GM23248 (cell line): ENCODE data around the gene PLXND1. TPM values are rescaled to one million over a fixed set of nuclear protein-coding genes. Genes with fewer than 3 reads are reported as not detected.
"Not testable (repeated sequence)": the region's sequence is repeated elsewhere in the genome, so short reads cannot be mapped to it uniquely, and the experiment has no call there.

ENCODE experiments used
- DNase-seq: peaks from one replicate; pipeline ENCODE4 v3.0.0-alpha.2; 2015
- H2AFZ ChIP-seq: fragments of 200-600 bp; sonication (generic); 2 replicates; pipeline ENCODE4 v1.6.1; 2016; ENCODE audit warnings: antibody characterized with exemption
- H3F3A ChIP-seq: fragments of 200-600 bp; sonication (generic); 2 replicates; pipeline ENCODE4 v1.6.1; 2016; ENCODE audit warnings: mild to moderate bottlenecking, antibody characterized with exemption, mixed run types; ENCODE audit not compliant: insufficient read depth
- H3K27ac ChIP-seq: fragments of 200-600 bp; sonication (generic); 2 replicates; pipeline ENCODE4 v1.5.1; 2016; ENCODE audit warnings: mild to moderate bottlenecking
- H3K27me3 ChIP-seq: fragments of 200-600 bp; sonication (generic); replicated peaks from 2 replicates; pipeline ENCODE4 v1.6.1; 2016; ENCODE audit warnings: mild to moderate bottlenecking; ENCODE audit not compliant: insufficient read depth
- H3K36me3 ChIP-seq: fragments of 200-600 bp; sonication (generic); 2 replicates; pipeline ENCODE4 v1.6.1; 2016; ENCODE audit warnings: low read depth, mild to moderate bottlenecking
- H3K4me1 ChIP-seq: fragments of 200-600 bp; sonication (generic); 2 replicates; pipeline ENCODE4 v1.6.1; 2016; ENCODE audit warnings: mild to moderate bottlenecking; ENCODE audit not compliant: insufficient read depth
- H3K4me2 ChIP-seq: fragments of 200-600 bp; sonication (generic); one replicate; pipeline ENCODE4 v1.6.1; 2016; ENCODE audit warnings: mild to moderate bottlenecking; ENCODE audit not compliant: unreplicated experiment
- H3K4me3 ChIP-seq: fragments of 200-600 bp; sonication (generic); 2 replicates; pipeline ENCODE4 v1.5.1; 2016; ENCODE audit warnings: mild to moderate bottlenecking
- H3K79me2 ChIP-seq: fragments of 200-600 bp; sonication (generic); 2 replicates; pipeline ENCODE4 v1.6.1; 2016; ENCODE audit warnings: mild to moderate bottlenecking; ENCODE audit not compliant: insufficient read depth
- H3K9ac ChIP-seq: fragments of 200-600 bp; sonication (generic); 2 replicates; pipeline ENCODE4 v1.6.1; 2016; ENCODE audit warnings: mild to moderate bottlenecking
- H3K9me2 ChIP-seq: fragments of 200-600 bp; sonication (generic); 2 replicates; pipeline ENCODE4 v1.6.1; 2016; ENCODE audit warnings: mixed run types, mild to moderate bottlenecking, moderate library complexity; ENCODE audit not compliant: insufficient read depth
- H3K9me3 ChIP-seq: fragments of 200-600 bp; sonication (generic); one replicate; pipeline ENCODE4 v1.6.1; 2017; ENCODE audit warnings: low read depth
- H4K20me1 ChIP-seq: fragments of 200-600 bp; sonication (generic); 2 replicates; pipeline ENCODE4 v1.6.0; 2016; ENCODE audit not compliant: insufficient read depth
- EZH2 ChIP-seq: fragments of 200-600 bp; sonication (generic); IDR thresholded peaks from 2 replicates; pipeline ENCODE4 v1.6.1; 2018; ENCODE audit warnings: antibody characterized with exemption, mild to moderate bottlenecking; ENCODE audit not compliant: insufficient read depth, poor library complexity, severe bottlenecking
- EZH2phosphoT487 ChIP-seq: fragments of 200-600 bp; sonication (generic); IDR thresholded peaks from 2 replicates; pipeline ENCODE4 v1.6.1; 2018; ENCODE audit warnings: antibody characterized with exemption, moderate library complexity, mild to moderate bottlenecking, low read depth; ENCODE audit not compliant: insufficient read depth
- WGBS, 2 experiments: methylation state at CpG; one replicate each; pipeline ENCODE4 v1.1.6; 2015 to 2017; ENCODE audit warnings: low lambda C conversion rate in 2 of 2, low coverage in 1 of 2; ENCODE audit errors: missing lambda C conversion rate in 2 of 2; 5-methylcytosine and 5-hydroxymethylcytosine counted together
- in situ Hi-C: fragments of 300-500 bp; cut with MboI; formaldehyde crosslinking; loops from 2 replicates; pipeline ENCODE4 v1.15.0; 2020
- polyA plus RNA-seq: library from polyadenylated mRNA; unstranded; fragments of >200 nt; fragmentation: Nextera tagmentation; extraction: Ambion mirVana; gene quantifications from 2 replicates; pipeline ENCODE4 v1.2.1, GENCODE V29; 2016
- total RNA-seq: library from RNA; depleted of rRNA; stranded (reverse); fragments of >200 nt; shearing (Covaris generic); gene quantifications from 2 replicates; pipeline ENCODE4 v1.2.3, GENCODE V29; 2014

Gene PLXND1
- total and polyA plus RNA-seq, 2 experiments from 2014 or later = 37.4 to 83.0 TPM

- no peak for DNase-seq
- in situ Hi-C loops = loop anchor here (25.0 kb wide), 1 partner anchor 442 kb away; the partner anchor contains the start of gene ALG1L2
- no peak overlapping the region for H3K4me2 ChIP-seq
- H3K27me3 ChIP-seq = no peaks in the 10 kb centered on the region
- H4K20me1 ChIP-seq = no peaks in the 10 kb centered on the region
- WGBS, 2 experiments = 95 to 100% methylated on average over 3 of the region's 3 CpGs
- H3K79me2 ChIP-seq = no peaks in the 10 kb centered on the region
- H3K4me3 ChIP-seq = no peak overlapping the region
- TF ChIP-seq EZH2phosphoT487 = no peak
- no peak for TF ChIP-seq EZH2
- H3K9me3 ChIP-seq = no peaks in the 10 kb centered on the region
- H3K9ac ChIP-seq = no peak overlapping the region
- H3K36me3 ChIP-seq = no peaks in the 10 kb centered on the region
- no peak overlapping the region for H3K27ac ChIP-seq
- no peaks in the 10 kb centered on the region for H3F3A ChIP-seq
- no peaks in the 10 kb centered on the region for H3K9me2 ChIP-seq
- no peak overlapping the region for H2AFZ ChIP-seq
- peaks cover 2% of the 10 kb centered on the region for H3K4me1 ChIP-seq
Observed at GRCh38 chr3:129644836-129645235, 38.4 kb upstream of the PLXND1 start.

GRCh38 chr3:129641567-129642260 is 35.2 kb upstream of the PLXND1 start:
- 17 to 34% methylated on average over 10 of the region's 10 CpGs for WGBS, 2 experiments
- not testable (repeated sequence) for H3K4me2 ChIP-seq, DNase-seq, H3K9me2 ChIP-seq, H3K27ac ChIP-seq, H3K4me1 ChIP-seq, H3K36me3 ChIP-seq, H4K20me1 ChIP-seq, H3F3A ChIP-seq, H3K4me3 ChIP-seq, H3K27me3 ChIP-seq, H3K9me3 ChIP-seq, H2AFZ ChIP-seq, H3K79me2 ChIP-seq, H3K9ac ChIP-seq
- in situ Hi-C loops = loop anchor here (25.0 kb wide), 1 partner anchor 446 kb away; the partner anchor contains the start of gene ALG1L2

- not testable (repeated sequence) for H3K27me3 ChIP-seq, H3K4me2 ChIP-seq, H3K4me3 ChIP-seq, H3K9ac ChIP-seq, H3K9me3 ChIP-seq, H3K9me2 ChIP-seq, H3K4me1 ChIP-seq, H3K27ac ChIP-seq, H2AFZ ChIP-seq, H3K36me3 ChIP-seq, H4K20me1 ChIP-seq, H3K79me2 ChIP-seq, H3F3A ChIP-seq, DNase-seq
- WGBS, 2 experiments = 92% methylated on average over 7 of the region's 7 CpGs
- in situ Hi-C loops = loop anchor here (25.0 kb wide), 1 partner anchor 446 kb away; the partner anchor contains the start of gene ALG1L2
Observed at GRCh38 chr3:129640985-129641384, 34.5 kb upstream of the PLXND1 start.

GRCh38 chr3:129638481-129638880 is 32.0 kb upstream of the PLXND1 start:
- no peak overlapping the region for H2AFZ ChIP-seq
- H3K79me2 ChIP-seq = no peaks in the 10 kb centered on the region
- no peaks in the 10 kb centered on the region for H4K20me1 ChIP-seq
- 43 to 49% methylated on average over 3 of the region's 3 CpGs for WGBS, 2 experiments
- no peak overlapping the region for H3K4me2 ChIP-seq
- no peak for DNase-seq
- no peak overlapping the region for H3K27ac ChIP-seq
- H3K9me3 ChIP-seq = no peaks in the 10 kb centered on the region
- in situ Hi-C loops = loop anchor here (10.0 to 25.0 kb wide), 2 partner anchors 296 to 449 kb away; partner anchors contain the start of gene ALG1L2
- no peak for TF ChIP-seq EZH2
- no peak for TF ChIP-seq EZH2phosphoT487
- no peak overlapping the region for H3K9ac ChIP-seq
- H3F3A ChIP-seq = no peaks in the 10 kb centered on the region
- no peaks in the 10 kb centered on the region for H3K4me1 ChIP-seq
- no peak overlapping the region for H3K4me3 ChIP-seq
- no peaks in the 10 kb centered on the region for H3K9me2 ChIP-seq
- H3K27me3 ChIP-seq = no peaks in the 10 kb centered on the region
- H3K36me3 ChIP-seq = no peaks in the 10 kb centered on the region

GRCh38 chr3:129636082-129636481 is 29.6 kb upstream of the PLXND1 start:
- in situ Hi-C loops = loop anchor here (10.0 to 25.0 kb wide), 2 partner anchors 299 to 451 kb away; partner anchors contain the start of gene ALG1L2
- DNase-seq = no peak
- Histone ChIP-seq H3K9ac (no peak overlapping the region), H3K79me2 (no peaks in the 10 kb centered on the region), H3K4me2 (no peak overlapping the region), H3K4me3 (no peak overlapping the region), H2AFZ (no peak overlapping the region), H3K9me3 (no peaks in the 10 kb centered on the region), H3K4me1 (no peaks in the 10 kb centered on the region), H3F3A (no peaks in the 10 kb centered on the region), H3K27ac (no peak overlapping the region), H3K36me3 (no peaks in the 10 kb centered on the region), H3K27me3 (no peaks in the 10 kb centered on the region), H3K9me2 (no peaks in the 10 kb centered on the region), H4K20me1 (no peaks in the 10 kb centered on the region)
- WGBS, 2 experiments = 73% methylated on average over 3 of the region's 3 CpGs
- no peak for TF ChIP-seq EZH2
- TF ChIP-seq EZH2phosphoT487 = no peak
